GM23338 (cell line): Measurements from ENCODE around the gene ATP10B. TPM values are rescaled to one million over a fixed set of nuclear protein-coding genes. Genes with fewer than 3 reads are reported as not detected.

Experiments used
- ATAC-seq: fragments of 200-7000 bp; cut with Tn5 transposase; 3 replicates; pipeline ENCODE4 v1.9.1; 2020
- DNase-seq: peaks from one replicate; pipeline ENCODE4 v3.0.0-alpha.2; 2015; ENCODE audit warnings: low spot score
- H2AFZ ChIP-seq: fragments of 200-600 bp; sonication (generic); 2 replicates; pipeline ENCODE4 v1.8.0; 2016; ENCODE audit warnings: antibody characterized with exemption, mild to moderate bottlenecking, moderate library complexity
- H3F3A ChIP-seq: fragments of 200-600 bp; sonication (generic); replicated peaks from 2 replicates; pipeline ENCODE4 v1.8.0; 2017; ENCODE audit warnings: antibody characterized with exemption, mixed run types, low read depth
- H3K27ac ChIP-seq: fragments of 200-600 bp; sonication (generic); 2 replicates; pipeline ENCODE4 v1.6.1; 2016; ENCODE audit warnings: low read depth
- H3K27me3 ChIP-seq: fragments of 200-600 bp; sonication (generic); 2 replicates; pipeline ENCODE4 v1.8.0; 2016; ENCODE audit warnings: mild to moderate bottlenecking, mixed run types, moderate library complexity; ENCODE audit not compliant: insufficient read depth
- H3K36me3 ChIP-seq: fragments of 200-600 bp; sonication (generic); 2 replicates; pipeline ENCODE4 v1.8.0; 2016; ENCODE audit warnings: mild to moderate bottlenecking; ENCODE audit not compliant: insufficient read depth
- H3K4me1 ChIP-seq: fragments of 200-600 bp; sonication (generic); 2 replicates; pipeline ENCODE4 v1.8.0; 2016; ENCODE audit warnings: mild to moderate bottlenecking, moderate library complexity; ENCODE audit not compliant: insufficient read depth
- H3K4me2 ChIP-seq: fragments of 200-600 bp; sonication (generic); 2 replicates; pipeline ENCODE4 v1.7.1; 2017; ENCODE audit warnings: mixed run types
- H3K4me3 ChIP-seq: fragments of 200-600 bp; sonication (generic); 2 replicates; pipeline ENCODE4 v1.6.1; 2016; ENCODE audit warnings: mixed run types
- H3K79me2 ChIP-seq: fragments of 200-600 bp; sonication (generic); replicated peaks from 2 replicates; pipeline ENCODE4 v1.8.0; 2017; ENCODE audit warnings: mild to moderate bottlenecking; ENCODE audit not compliant: insufficient read depth
- H3K9me2 ChIP-seq: fragments of 200-600 bp; sonication (generic); 2 replicates; pipeline ENCODE4 v1.8.0; 2017; ENCODE audit not compliant: insufficient read depth
- H4K20me1 ChIP-seq: fragments of 200-600 bp; sonication (generic); replicated peaks from 2 replicates; pipeline ENCODE4 v1.8.0; 2017; ENCODE audit warnings: mild to moderate bottlenecking; ENCODE audit not compliant: insufficient read depth
- H3K27ac Mint-ChIP-seq: 2 replicates; pipeline ENCODE4 v1.8.0; 2020; ENCODE audit warnings: inconsistent platforms, mild to moderate bottlenecking, moderate library complexity, mixed read lengths
- H3K27me3 Mint-ChIP-seq: 3 replicates; pipeline ENCODE4 v1.8.0; 2022; ENCODE audit warnings: low read depth, mild to moderate bottlenecking, moderate library complexity, mixed read lengths, inconsistent platforms; ENCODE audit not compliant: insufficient read depth, poor library complexity
- H3K36me3 Mint-ChIP-seq: 3 replicates; pipeline ENCODE4 v1.8.0; 2021; ENCODE audit warnings: low read depth, mild to moderate bottlenecking, inconsistent platforms, moderate library complexity, mixed read lengths
- H3K4me1 Mint-ChIP-seq: 3 replicates; pipeline ENCODE4 v1.8.0; 2020; ENCODE audit warnings: mild to moderate bottlenecking, inconsistent platforms, mixed read lengths
- H3K4me3 Mint-ChIP-seq: 3 replicates; pipeline ENCODE4 v1.8.0; 2021; ENCODE audit warnings: moderate library complexity, mild to moderate bottlenecking, inconsistent platforms, mixed read lengths
- H3K9me3 Mint-ChIP-seq: 3 replicates; pipeline ENCODE4 v1.8.0; 2020; ENCODE audit warnings: moderate library complexity, mild to moderate bottlenecking, inconsistent platforms, mixed read lengths
- CREB1 ChIP-seq: fragments of 250-450 bp; sonication (Bioruptor Pico); IDR thresholded peaks from 2 replicates; pipeline ENCODE4 v1.5.0; 2020; ENCODE audit warnings: low read depth, mild to moderate bottlenecking, moderate library complexity
- EZH2 ChIP-seq: fragments of 200-600 bp; sonication (generic); IDR thresholded peaks from one replicate; pipeline ENCODE4 v1.8.0; 2017; ENCODE audit warnings: antibody characterized with exemption, mild to moderate bottlenecking, low read depth; ENCODE audit not compliant: unreplicated experiment
- JUNB ChIP-seq: IDR thresholded peaks from one replicate; pipeline ENCODE4 v1.6.1; 2016; ENCODE audit warnings: antibody characterized with exemption; ENCODE audit not compliant: unreplicated experiment
- NANOG ChIP-seq: IDR thresholded peaks from 2 replicates; pipeline ENCODE4 v1.6.1; 2016; ENCODE audit warnings: antibody characterized with exemption, borderline replicate concordance
- ZNF331 ChIP-seq: fragments of 250-450 bp; sonication (Bioruptor Pico); IDR thresholded peaks from 2 replicates; pipeline ENCODE4 v1.5.0; 2020; ENCODE audit warnings: low read depth, mild to moderate bottlenecking, moderate library complexity
- polyA plus RNA-seq: library from polyadenylated mRNA; unstranded; fragments of >200 nt; fragmentation: Nextera tagmentation; extraction: Ambion mirVana; gene quantifications from 2 replicates; pipeline ENCODE4 v1.2.1, GENCODE V29; 2016
- total RNA-seq: library from RNA; depleted of rRNA; stranded (reverse); fragments of >200 nt; shearing (Covaris generic); gene quantifications from 2 replicates; pipeline ENCODE4 v1.2.3, GENCODE V29; 2014
- TF ChIP-seq, protein P1 (sequence below): IDR thresholded peaks from 2 replicates; pipeline ENCODE4 v1.6.1; 2016; ENCODE audit warnings: antibody characterized with exemption
- TF ChIP-seq, protein P2 (sequence below): IDR thresholded peaks from one replicate; pipeline ENCODE4 v1.6.1; 2018; ENCODE audit warnings: antibody characterized with exemption; ENCODE audit not compliant: unreplicated experiment
- TF ChIP-seq, protein P3 (sequence below), 2 experiments: fragments of 200-600 bp in 1 of 2; sonication (generic) in 1 of 2; conservative IDR thresholded peaks; 2 replicates each; pipeline versions ENCODE4 v1.5.1 to v1.6.1; 2016 to 2017; ENCODE audit warnings: antibody characterized with exemption in 2 of 2, low read depth in 2 of 2, mild to moderate bottlenecking in 2 of 2, moderate library complexity in 1 of 2

The ATP10B gene
- total and polyA plus RNA-seq, 2 experiments from 2014 or later = 0.11 to 0.14 TPM

DNA sequence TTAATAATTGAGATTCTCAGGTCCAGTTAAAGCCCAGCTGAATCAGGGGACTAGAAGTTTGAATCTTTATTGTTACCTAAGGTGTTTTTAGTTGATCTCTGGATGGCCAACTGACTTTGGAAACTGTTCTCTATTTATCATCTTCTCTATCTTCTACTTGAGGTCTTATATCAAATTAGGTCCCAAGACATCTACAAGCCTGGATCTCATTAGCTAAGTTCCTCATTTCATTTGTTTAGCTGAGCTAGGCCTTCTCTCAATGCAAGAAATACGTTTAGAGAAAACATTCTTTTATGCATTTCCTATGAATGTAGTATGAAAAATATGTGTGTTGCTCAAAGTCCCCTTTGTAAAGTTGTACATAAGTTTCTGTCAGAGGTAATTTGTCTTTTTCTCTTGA is 233.7 kb downstream of the ATP10B start (continued):
- TF ChIP-seq EZH2 (no peak), ZNF331 (CRISPR knock-in tag) (no peak), CREB1 (CRISPR knock-in tag) (no peak), NANOG (no peak)
- TF ChIP-seq, protein P1, sequence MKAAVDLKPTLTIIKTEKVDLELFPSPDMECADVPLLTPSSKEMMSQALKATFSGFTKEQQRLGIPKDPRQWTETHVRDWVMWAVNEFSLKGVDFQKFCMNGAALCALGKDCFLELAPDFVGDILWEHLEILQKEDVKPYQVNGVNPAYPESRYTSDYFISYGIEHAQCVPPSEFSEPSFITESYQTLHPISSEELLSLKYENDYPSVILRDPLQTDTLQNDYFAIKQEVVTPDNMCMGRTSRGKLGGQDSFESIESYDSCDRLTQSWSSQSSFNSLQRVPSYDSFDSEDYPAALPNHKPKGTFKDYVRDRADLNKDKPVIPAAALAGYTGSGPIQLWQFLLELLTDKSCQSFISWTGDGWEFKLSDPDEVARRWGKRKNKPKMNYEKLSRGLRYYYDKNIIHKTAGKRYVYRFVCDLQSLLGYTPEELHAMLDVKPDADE = no peak
- TF ChIP-seq, protein P2, sequence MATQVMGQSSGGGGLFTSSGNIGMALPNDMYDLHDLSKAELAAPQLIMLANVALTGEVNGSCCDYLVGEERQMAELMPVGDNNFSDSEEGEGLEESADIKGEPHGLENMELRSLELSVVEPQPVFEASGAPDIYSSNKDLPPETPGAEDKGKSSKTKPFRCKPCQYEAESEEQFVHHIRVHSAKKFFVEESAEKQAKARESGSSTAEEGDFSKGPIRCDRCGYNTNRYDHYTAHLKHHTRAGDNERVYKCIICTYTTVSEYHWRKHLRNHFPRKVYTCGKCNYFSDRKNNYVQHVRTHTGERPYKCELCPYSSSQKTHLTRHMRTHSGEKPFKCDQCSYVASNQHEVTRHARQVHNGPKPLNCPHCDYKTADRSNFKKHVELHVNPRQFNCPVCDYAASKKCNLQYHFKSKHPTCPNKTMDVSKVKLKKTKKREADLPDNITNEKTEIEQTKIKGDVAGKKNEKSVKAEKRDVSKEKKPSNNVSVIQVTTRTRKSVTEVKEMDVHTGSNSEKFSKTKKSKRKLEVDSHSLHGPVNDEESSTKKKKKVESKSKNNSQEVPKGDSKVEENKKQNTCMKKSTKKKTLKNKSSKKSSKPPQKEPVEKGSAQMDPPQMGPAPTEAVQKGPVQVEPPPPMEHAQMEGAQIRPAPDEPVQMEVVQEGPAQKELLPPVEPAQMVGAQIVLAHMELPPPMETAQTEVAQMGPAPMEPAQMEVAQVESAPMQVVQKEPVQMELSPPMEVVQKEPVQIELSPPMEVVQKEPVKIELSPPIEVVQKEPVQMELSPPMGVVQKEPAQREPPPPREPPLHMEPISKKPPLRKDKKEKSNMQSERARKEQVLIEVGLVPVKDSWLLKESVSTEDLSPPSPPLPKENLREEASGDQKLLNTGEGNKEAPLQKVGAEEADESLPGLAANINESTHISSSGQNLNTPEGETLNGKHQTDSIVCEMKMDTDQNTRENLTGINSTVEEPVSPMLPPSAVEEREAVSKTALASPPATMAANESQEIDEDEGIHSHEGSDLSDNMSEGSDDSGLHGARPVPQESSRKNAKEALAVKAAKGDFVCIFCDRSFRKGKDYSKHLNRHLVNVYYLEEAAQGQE = no peak
- TF ChIP-seq, protein P3, sequence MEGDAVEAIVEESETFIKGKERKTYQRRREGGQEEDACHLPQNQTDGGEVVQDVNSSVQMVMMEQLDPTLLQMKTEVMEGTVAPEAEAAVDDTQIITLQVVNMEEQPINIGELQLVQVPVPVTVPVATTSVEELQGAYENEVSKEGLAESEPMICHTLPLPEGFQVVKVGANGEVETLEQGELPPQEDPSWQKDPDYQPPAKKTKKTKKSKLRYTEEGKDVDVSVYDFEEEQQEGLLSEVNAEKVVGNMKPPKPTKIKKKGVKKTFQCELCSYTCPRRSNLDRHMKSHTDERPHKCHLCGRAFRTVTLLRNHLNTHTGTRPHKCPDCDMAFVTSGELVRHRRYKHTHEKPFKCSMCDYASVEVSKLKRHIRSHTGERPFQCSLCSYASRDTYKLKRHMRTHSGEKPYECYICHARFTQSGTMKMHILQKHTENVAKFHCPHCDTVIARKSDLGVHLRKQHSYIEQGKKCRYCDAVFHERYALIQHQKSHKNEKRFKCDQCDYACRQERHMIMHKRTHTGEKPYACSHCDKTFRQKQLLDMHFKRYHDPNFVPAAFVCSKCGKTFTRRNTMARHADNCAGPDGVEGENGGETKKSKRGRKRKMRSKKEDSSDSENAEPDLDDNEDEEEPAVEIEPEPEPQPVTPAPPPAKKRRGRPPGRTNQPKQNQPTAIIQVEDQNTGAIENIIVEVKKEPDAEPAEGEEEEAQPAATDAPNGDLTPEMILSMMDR (conservative IDR thresholded peaks at IDR 0.05; ENCODE audit: low read depth in 2 of 2) = no peak

DNA sequence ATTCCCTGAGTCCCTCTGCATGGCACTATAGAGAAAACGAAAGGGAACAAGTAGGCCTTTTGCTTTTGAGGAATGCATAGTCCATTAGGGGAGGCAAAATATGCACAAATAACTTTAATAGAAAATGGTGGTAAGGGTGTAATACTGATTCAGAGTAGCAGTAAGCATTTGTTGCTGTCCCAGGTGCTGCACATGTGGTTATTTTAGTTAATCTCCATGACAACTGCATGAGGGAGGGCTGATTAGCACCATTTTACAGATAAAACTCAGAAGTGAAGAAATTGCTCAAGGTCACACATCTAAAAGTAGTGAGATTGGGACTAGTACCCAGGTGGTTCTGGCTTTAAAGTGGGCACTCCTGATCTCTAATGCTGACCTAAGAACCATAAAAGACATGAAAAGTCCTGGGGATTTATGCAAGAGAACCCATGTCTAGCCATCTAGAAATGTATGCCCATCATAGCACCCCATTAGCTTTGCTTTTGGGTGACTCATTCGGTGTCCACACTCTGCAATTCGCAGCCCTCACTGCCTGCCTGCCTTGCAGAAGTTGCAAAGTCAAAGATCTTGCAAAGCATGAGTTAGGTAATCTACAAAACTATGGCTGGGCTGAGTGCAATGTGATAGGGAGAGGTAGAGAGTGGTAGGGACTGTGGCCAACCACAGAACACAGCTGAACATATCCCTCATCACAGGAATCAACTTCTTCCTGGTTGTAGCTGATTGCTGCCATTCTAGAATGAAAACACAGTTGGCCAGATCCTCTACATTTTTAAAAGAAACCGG is 235.1 kb downstream of the ATP10B start:
- no peak overlapping the region for H3K4me3 ChIP-seq
- no peaks in the 10 kb centered on the region for H3K27me3 Mint-ChIP-seq
- ATAC-seq = no peak; the same call in 2 of the 3 replicates
- DNase-seq = no peak
- no peaks in the 10 kb centered on the region for H3K4me1 Mint-ChIP-seq
- no peak for TF ChIP-seq JUNB
- TF ChIP-seq, protein P2 = peak; percentile 41
- H3K36me3 ChIP-seq = no peaks in the 10 kb centered on the region
- no peaks in the 10 kb centered on the region for H3K36me3 Mint-ChIP-seq
- H3F3A ChIP-seq = no peaks in the 10 kb centered on the region
- H3K4me3 Mint-ChIP-seq = no peak overlapping the region
- H3K27ac Mint-ChIP-seq = no peak overlapping the region
- H3K79me2 ChIP-seq = no peaks in the 10 kb centered on the region
- H3K9me3 Mint-ChIP-seq = no peaks in the 10 kb centered on the region
- H3K9me2 ChIP-seq = no peaks in the 10 kb centered on the region
- no peak overlapping the region for H2AFZ ChIP-seq
- no peaks in the 10 kb centered on the region for H4K20me1 ChIP-seq
- H3K4me1 ChIP-seq = no peaks in the 10 kb centered on the region
- H3K27ac ChIP-seq = no peak overlapping the region
- H3K27me3 ChIP-seq = no peaks in the 10 kb centered on the region
- H3K4me2 ChIP-seq = no peak overlapping the region
